Ovary (tissue), 3 donors: ENCODE results near the gene PTEN.

Experiments used
- POLR2A ChIP-seq: fragments of 450-650 bp; IDR thresholded peaks from one replicate; pipeline ENCODE4 v1.6.1; 2017; ENCODE audit warnings: antibody characterized with exemption, mild to moderate bottlenecking, moderate library complexity
- TF ChIP-seq, protein P1 (sequence below), 3 donors: fragments of 450-650 bp in 2 of 3; fragments of 200-600 bp in 1 of 3; IDR thresholded peaks; one replicate each; pipeline versions ENCODE4 v1.5.1 to v1.8.0; 2016 to 2022; ENCODE audit warnings: antibody characterized with exemption in 3 of 3, mild to moderate bottlenecking in 1 of 3
- donor health status: DM: no; HTN: no; CAD: no.

DNA sequence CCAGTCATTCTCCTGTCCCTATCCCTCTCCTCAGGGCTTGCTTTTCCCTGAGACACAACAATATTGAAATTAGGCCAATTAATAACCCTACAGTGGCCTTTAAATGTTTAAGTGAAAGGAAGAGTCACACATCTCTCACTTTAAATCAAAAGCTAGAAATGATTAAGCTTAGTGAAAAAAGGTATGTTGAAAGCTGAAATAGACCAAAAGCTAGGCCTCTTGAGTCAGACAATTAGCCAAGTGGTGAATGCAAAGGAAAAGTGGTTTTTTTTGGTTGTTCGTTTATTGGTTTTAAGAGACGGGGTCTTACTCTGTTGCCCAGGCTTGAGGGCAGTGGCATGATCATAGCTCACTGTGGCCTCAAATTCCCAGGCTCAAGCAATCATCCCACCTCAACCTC is 35.7 kb upstream of the PTEN start:
- no peak for TF ChIP-seq POLR2A
- TF ChIP-seq, protein P1, sequence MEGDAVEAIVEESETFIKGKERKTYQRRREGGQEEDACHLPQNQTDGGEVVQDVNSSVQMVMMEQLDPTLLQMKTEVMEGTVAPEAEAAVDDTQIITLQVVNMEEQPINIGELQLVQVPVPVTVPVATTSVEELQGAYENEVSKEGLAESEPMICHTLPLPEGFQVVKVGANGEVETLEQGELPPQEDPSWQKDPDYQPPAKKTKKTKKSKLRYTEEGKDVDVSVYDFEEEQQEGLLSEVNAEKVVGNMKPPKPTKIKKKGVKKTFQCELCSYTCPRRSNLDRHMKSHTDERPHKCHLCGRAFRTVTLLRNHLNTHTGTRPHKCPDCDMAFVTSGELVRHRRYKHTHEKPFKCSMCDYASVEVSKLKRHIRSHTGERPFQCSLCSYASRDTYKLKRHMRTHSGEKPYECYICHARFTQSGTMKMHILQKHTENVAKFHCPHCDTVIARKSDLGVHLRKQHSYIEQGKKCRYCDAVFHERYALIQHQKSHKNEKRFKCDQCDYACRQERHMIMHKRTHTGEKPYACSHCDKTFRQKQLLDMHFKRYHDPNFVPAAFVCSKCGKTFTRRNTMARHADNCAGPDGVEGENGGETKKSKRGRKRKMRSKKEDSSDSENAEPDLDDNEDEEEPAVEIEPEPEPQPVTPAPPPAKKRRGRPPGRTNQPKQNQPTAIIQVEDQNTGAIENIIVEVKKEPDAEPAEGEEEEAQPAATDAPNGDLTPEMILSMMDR (IDR thresholded peaks at IDR 0.05), result no peak
